Measurements from ENCODE around the gene FAM20C.

- TF ChIP-seq CHD7 (IDR thresholded peaks at IDR 0.05; ENCODE audit: insufficient replicate concordance, low read length), result no peak
- TF ChIP-seq JUN (IDR thresholded peaks at IDR 0.05; ENCODE audit: low read depth, low read length), result no peak
- no peak for TF ChIP-seq PHF8 (conservative IDR thresholded peaks at IDR 0.05; ENCODE audit: low read depth, low read length)
- no peak for TF ChIP-seq CTCF (IDR thresholded peaks at IDR 0.05; ENCODE audit: control extremely low read depth in 1 of 3, insufficient read depth in 1 of 3, low read depth in 1 of 3, low read length in 3 of 3)
Measured at GRCh38 chr7:253581-254336, 61.4 kb downstream of the FAM20C start.
